DOHH2 (cell line): Measurements from ENCODE around the gene TMEM165.

ENCODE experiments used
- H3F3A ChIP-seq: fragments of 200-600 bp; sonication (generic), shearing (Covaris generic); 2 replicates; pipeline ENCODE4 v1.6.0; 2016; ENCODE audit warnings: antibody characterized with exemption, mild to moderate bottlenecking; ENCODE audit not compliant: control insufficient read depth, insufficient read depth
- H3K27ac ChIP-seq: fragments of 200-600 bp; sonication (generic); 2 replicates; pipeline ENCODE4 v1.5.1; 2014; ENCODE audit warnings: low read depth, mild to moderate bottlenecking, low read length, moderate library complexity
- H3K27me3 ChIP-seq: fragments of 200-600 bp; sonication (generic); 2 replicates; pipeline ENCODE4 v1.6.1; 2014; ENCODE audit warnings: mild to moderate bottlenecking, low read length, mixed read lengths; ENCODE audit not compliant: control insufficient read depth
- H3K36me3 ChIP-seq: fragments of 200-600 bp; sonication (generic); 2 replicates; pipeline ENCODE4 v1.6.1; 2014; ENCODE audit warnings: mild to moderate bottlenecking, low read length, moderate library complexity, mixed read lengths; ENCODE audit not compliant: control insufficient read depth
- H3K4me1 ChIP-seq: fragments of 200-600 bp; sonication (generic); 2 replicates; pipeline ENCODE4 v1.6.1; 2014; ENCODE audit warnings: mild to moderate bottlenecking, low read length, mixed read lengths; ENCODE audit not compliant: control insufficient read depth
- H3K4me2 ChIP-seq: fragments of 200-600 bp; sonication (generic); 2 replicates; pipeline ENCODE4 v1.6.0; 2014; ENCODE audit warnings: mild to moderate bottlenecking, low read length, moderate library complexity
- H3K4me3 ChIP-seq: fragments of 200-600 bp; sonication (generic); 2 replicates; pipeline ENCODE4 v1.5.1; 2014; ENCODE audit warnings: mild to moderate bottlenecking, low read length, mixed read lengths
- H3K79me2 ChIP-seq: fragments of 200-600 bp; sonication (generic); 2 replicates; pipeline ENCODE4 v1.6.1; 2014; ENCODE audit warnings: mild to moderate bottlenecking, low read length, mixed read lengths; ENCODE audit not compliant: control insufficient read depth
- H3K9me2 ChIP-seq: fragments of 200-600 bp; sonication (generic); replicated peaks from 2 replicates; pipeline ENCODE4 v1.6.1; 2014; ENCODE audit warnings: mild to moderate bottlenecking, low read length, mixed read lengths; ENCODE audit not compliant: control insufficient read depth
- H3K9me3 ChIP-seq: fragments of 200-600 bp; sonication (generic); 2 replicates; pipeline ENCODE4 v1.6.1; 2014; ENCODE audit warnings: antibody characterized with exemption, low read length, mixed read lengths; ENCODE audit not compliant: control insufficient read depth, insufficient read depth
- H4K20me1 ChIP-seq: fragments of 200-600 bp; sonication (generic); 2 replicates; pipeline ENCODE4 v1.6.0; 2014; ENCODE audit warnings: low read depth, mild to moderate bottlenecking, antibody characterized with exemption, low read length, moderate library complexity; ENCODE audit not compliant: control insufficient read depth, insufficient read depth
- EZH2phosphoT487 ChIP-seq: fragments of 200-600 bp; sonication (generic); IDR thresholded peaks from 2 replicates; pipeline ENCODE4 v1.6.1; 2017; ENCODE audit warnings: borderline replicate concordance, mild to moderate bottlenecking, antibody characterized with exemption, low read length, moderate library complexity, mixed read lengths
- TF ChIP-seq, protein P1 (sequence below): fragments of 200-600 bp; sonication (generic); IDR thresholded peaks from one replicate; pipeline ENCODE4 v1.5.1; 2014; ENCODE audit warnings: antibody characterized with exemption, mild to moderate bottlenecking, low read depth, low read length; ENCODE audit not compliant: poor library complexity, severe bottlenecking

Gene TMEM165

DNA sequence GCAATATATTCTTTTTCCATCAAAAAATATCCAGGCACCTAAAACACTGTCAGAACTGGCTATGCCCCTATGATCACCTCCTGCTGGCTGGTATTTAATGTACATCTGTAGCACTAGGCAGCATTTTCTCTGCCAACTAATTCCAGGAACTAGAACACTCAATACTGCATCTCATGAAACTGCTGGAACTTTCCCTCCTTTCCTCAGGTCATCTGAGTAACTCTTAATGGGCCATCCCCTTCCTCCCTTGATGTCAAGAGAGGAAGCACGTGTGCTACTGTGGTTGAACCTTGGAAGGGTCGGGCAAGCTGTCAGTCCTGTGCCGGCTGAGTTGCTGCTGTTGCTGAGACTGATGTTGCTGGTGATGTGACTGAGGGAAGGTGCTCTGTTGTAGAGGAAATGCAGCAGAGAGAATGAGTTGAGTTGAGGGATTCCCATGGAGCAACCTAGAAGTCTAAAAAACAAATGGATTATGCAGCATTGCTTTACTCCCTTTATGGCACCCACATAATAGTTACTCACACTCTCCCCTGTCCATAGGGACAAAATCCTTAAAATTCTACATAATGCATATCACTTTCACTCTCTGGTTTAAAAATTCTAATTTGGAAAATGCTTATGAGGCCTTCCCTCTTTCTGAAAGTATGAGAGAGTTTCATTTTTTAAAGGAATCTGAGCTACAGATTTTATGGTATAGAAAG, 39.5 kb downstream of the TMEM165 start:
- no peak overlapping the region for H3K27ac ChIP-seq
- H3K9me2 ChIP-seq: no peaks in the 10 kb centered on the region
- H3K4me3 ChIP-seq: no peak overlapping the region
- H4K20me1 ChIP-seq: no peaks in the 10 kb centered on the region
- no peaks in the 10 kb centered on the region for H3K9me3 ChIP-seq
- H3K36me3 ChIP-seq: peaks cover 47% of the 10 kb centered on the region
- no peak overlapping the region for H3K4me2 ChIP-seq
- H3K79me2 ChIP-seq: no peaks in the 10 kb centered on the region
- no peaks in the 10 kb centered on the region for H3K4me1 ChIP-seq
- H3K27me3 ChIP-seq: no peaks in the 10 kb centered on the region
- TF ChIP-seq, protein P1, sequence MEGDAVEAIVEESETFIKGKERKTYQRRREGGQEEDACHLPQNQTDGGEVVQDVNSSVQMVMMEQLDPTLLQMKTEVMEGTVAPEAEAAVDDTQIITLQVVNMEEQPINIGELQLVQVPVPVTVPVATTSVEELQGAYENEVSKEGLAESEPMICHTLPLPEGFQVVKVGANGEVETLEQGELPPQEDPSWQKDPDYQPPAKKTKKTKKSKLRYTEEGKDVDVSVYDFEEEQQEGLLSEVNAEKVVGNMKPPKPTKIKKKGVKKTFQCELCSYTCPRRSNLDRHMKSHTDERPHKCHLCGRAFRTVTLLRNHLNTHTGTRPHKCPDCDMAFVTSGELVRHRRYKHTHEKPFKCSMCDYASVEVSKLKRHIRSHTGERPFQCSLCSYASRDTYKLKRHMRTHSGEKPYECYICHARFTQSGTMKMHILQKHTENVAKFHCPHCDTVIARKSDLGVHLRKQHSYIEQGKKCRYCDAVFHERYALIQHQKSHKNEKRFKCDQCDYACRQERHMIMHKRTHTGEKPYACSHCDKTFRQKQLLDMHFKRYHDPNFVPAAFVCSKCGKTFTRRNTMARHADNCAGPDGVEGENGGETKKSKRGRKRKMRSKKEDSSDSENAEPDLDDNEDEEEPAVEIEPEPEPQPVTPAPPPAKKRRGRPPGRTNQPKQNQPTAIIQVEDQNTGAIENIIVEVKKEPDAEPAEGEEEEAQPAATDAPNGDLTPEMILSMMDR: no peak
- no peak for TF ChIP-seq EZH2phosphoT487
- H3F3A ChIP-seq: no peaks in the 10 kb centered on the region; the same call in 1 of the 2 replicates

DNA sequence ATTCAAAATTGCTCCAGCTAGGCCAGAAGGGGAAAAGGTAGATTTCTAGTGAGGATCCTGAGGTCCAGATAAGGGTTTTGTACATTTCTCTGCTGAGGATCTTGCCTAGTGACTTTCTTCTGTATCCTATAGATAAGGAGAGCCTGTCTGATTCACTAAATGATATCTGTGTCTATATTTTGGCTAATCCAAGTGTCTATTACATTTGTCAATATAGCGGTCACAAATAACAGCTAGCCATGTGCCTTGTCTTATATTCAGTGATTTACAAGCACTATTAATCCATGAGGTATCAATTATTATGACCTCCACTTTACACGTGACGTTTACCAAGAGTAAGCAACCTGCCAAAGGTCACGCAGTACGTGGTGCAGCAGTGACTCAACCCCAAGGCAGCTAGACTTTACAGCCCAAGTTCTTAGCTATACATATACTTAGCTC, 41.6 kb downstream of the TMEM165 start:
- no peaks in the 10 kb centered on the region for H3K27me3 ChIP-seq
- no peak overlapping the region for H3K4me3 ChIP-seq
- H3K4me1 ChIP-seq: no peaks in the 10 kb centered on the region
- H4K20me1 ChIP-seq: no peaks in the 10 kb centered on the region
- H3K79me2 ChIP-seq: no peaks in the 10 kb centered on the region
- peaks cover 33% of the 10 kb centered on the region for H3K36me3 ChIP-seq
- H3K9me3 ChIP-seq: no peaks in the 10 kb centered on the region
- H3K9me2 ChIP-seq: no peaks in the 10 kb centered on the region
- H3K4me2 ChIP-seq: no peak overlapping the region
- no peak overlapping the region for H3K27ac ChIP-seq
- no peak for TF ChIP-seq EZH2phosphoT487
- TF ChIP-seq, protein P1: no peak
- H3F3A ChIP-seq: no peaks in the 10 kb centered on the region; the same call in 1 of the 2 replicates

DNA sequence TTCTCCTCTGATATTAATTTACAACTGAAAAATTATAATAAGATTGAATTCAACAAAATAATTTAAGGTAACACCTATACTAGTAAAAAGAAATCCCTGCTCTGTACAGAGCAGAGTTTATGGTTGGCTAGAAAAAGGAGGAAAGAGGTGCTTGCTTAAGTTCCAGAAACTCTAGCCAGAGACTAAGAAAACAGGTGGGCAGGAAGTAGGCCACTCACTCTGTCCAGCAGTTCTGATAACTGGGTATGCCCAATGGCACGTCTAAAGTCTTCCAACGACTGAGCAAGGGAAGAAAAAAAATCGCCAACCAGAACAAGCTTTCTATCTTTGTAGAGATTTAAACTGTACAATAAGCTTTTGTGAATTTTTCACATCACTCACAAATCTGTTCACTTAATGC, 42.1 kb downstream of the TMEM165 start:
- Histone ChIP-seq H3K79me2 (no peaks in the 10 kb centered on the region), H3K27ac (no peak overlapping the region), H3K4me2 (no peak overlapping the region), H3K36me3 (peaks cover 35% of the 10 kb centered on the region), H4K20me1 (no peaks in the 10 kb centered on the region), H3K9me3 (no peaks in the 10 kb centered on the region), H3K4me3 (no peak overlapping the region), H3K4me1 (no peaks in the 10 kb centered on the region), H3F3A (no peaks in the 10 kb centered on the region; the same call in 1 of the 2 replicates), H3K9me2 (no peaks in the 10 kb centered on the region), H3K27me3 (no peaks in the 10 kb centered on the region)
- no peak for TF ChIP-seq EZH2phosphoT487
- TF ChIP-seq, protein P1: no peak
